Measurements from ENCODE around the gene VSIG10L2.

GRCh38 chr11:125999234-125999880, 53.5 kb downstream of the VSIG10L2 start:
- TF ChIP-seq CTCF (IDR thresholded peaks at IDR 0.05; ENCODE audit: insufficient read depth, low read depth, low read length) (no peak), EZH2 (IDR thresholded peaks at IDR 0.05; ENCODE audit: insufficient read depth, low read length) (no peak)

All from astrocyte (in vitro differentiated cells and primary cell).